OCI-LY7 (cell line): ENCODE measurements around the gene POLR2F. TPM values are rescaled to one million over a fixed set of nuclear protein-coding genes. Genes with fewer than 3 reads are reported as not detected.

Experiments used
- BruUV-seq: library from RNA; stranded (reverse); fragments of 400-500 nt; replicated peaks from 2 replicates; lab custom pipeline; 2021; lab: Mats Ljungman, UMichigan
- CTCF ChIA-PET: fragments of 300-600 bp; sonication (Branson Sonifier 250); formaldehyde crosslinking; loops from one replicate; lab custom pipeline; 2022; ENCODE audit warnings: antibody characterized with exemption; ENCODE audit not compliant: unreplicated experiment; lab: Charles Lee
- POLR2A ChIA-PET: fragments of 300-600 bp; sonication (Branson Sonifier 250); formaldehyde crosslinking; loops from one replicate; lab custom pipeline; 2022; ENCODE audit warnings: antibody characterized with exemption; lab: Charles Lee
- DNase-seq: peaks from one replicate; pipeline ENCODE4 v3.0.0-alpha.2; 2015; ENCODE audit warnings: low spot score
- H2AFZ ChIP-seq: fragments of 200-600 bp; sonication (generic), shearing (Covaris generic); 2 replicates; pipeline ENCODE4 v1.6.1; 2014; ENCODE audit warnings: mild to moderate bottlenecking, antibody characterized with exemption, low read length, moderate library complexity
- H3K27ac ChIP-seq: fragments of 200-600 bp; sonication (generic); 2 replicates; pipeline ENCODE4 v1.5.1; 2014; ENCODE audit warnings: mixed run types, low read depth, mild to moderate bottlenecking, moderate library complexity, low read length, inconsistent platforms; ENCODE audit not compliant: poor library complexity, severe bottlenecking
- H3K36me3 ChIP-seq: fragments of 200-600 bp; sonication (generic); 2 replicates; pipeline ENCODE4 v1.6.1; 2014; ENCODE audit warnings: mild to moderate bottlenecking, antibody characterized with exemption, low read length, moderate library complexity, mixed read lengths; ENCODE audit not compliant: insufficient read depth
- H3K4me1 ChIP-seq: fragments of 200-600 bp; sonication (generic); 2 replicates; pipeline ENCODE4 v1.5.1; 2014; ENCODE audit warnings: mild to moderate bottlenecking, low read length; ENCODE audit not compliant: insufficient read depth, poor library complexity, severe bottlenecking
- H3K4me2 ChIP-seq: fragments of 200-600 bp; sonication (generic); 2 replicates; pipeline ENCODE4 v1.6.1; 2014; ENCODE audit warnings: mild to moderate bottlenecking, low read length
- H3K4me3 ChIP-seq: fragments of 200-600 bp; sonication (generic); 2 replicates; pipeline ENCODE4 v1.5.1; 2014; ENCODE audit warnings: mild to moderate bottlenecking, low read depth, low read length; ENCODE audit not compliant: poor library complexity, severe bottlenecking
- H3K79me2 ChIP-seq: fragments of 200-600 bp; sonication (generic); 2 replicates; pipeline ENCODE4 v1.6.1; 2016; ENCODE audit warnings: low read depth, mild to moderate bottlenecking, low read length, moderate library complexity, mixed read lengths; ENCODE audit not compliant: insufficient read depth
- H3K9me2 ChIP-seq: fragments of 200-600 bp; sonication (generic); 2 replicates; pipeline ENCODE4 v1.6.1; 2016; ENCODE audit warnings: mild to moderate bottlenecking, low read length, mixed read lengths; ENCODE audit not compliant: insufficient read depth
- H3K9me3 ChIP-seq: fragments of 200-600 bp; sonication (generic); 2 replicates; pipeline ENCODE4 v1.6.1; 2014; ENCODE audit warnings: mild to moderate bottlenecking, mixed run types, low read length, mixed read lengths
- H4K20me1 ChIP-seq: fragments of 200-600 bp; sonication (generic); 2 replicates; pipeline ENCODE4 v1.6.1; 2014; ENCODE audit warnings: mild to moderate bottlenecking, antibody characterized with exemption, low read length, moderate library complexity, mixed read lengths; ENCODE audit not compliant: insufficient read depth
- EZH2phosphoT487 ChIP-seq: fragments of 200-600 bp; sonication (generic); IDR thresholded peaks from 2 replicates; pipeline ENCODE4 v1.6.1; 2018; ENCODE audit warnings: low read depth, borderline replicate concordance, mild to moderate bottlenecking, mixed run types, antibody characterized with exemption, low read length, moderate library complexity, mixed read lengths
- intact Hi-C: fragments of 100-400 bp; cut with micrococcal nuclease; formaldehyde crosslinking; loops from one replicate; pipeline ENCODE4 v1.10.0; 2022; ENCODE audit not compliant: unreplicated experiment
- total RNA-seq, 2 experiments: library from RNA; depleted of rRNA in 1 of 2; stranded (reverse); fragments of >200 nt in 1 of 2; shearing (Covaris generic) in 1 of 2; gene quantifications; 2 replicates each; pipeline ENCODE4 v1.2.3, GENCODE V29; 2014 to 2022
- TF ChIP-seq, protein P1 (sequence below): fragments of 200-600 bp; sonication (generic); conservative IDR thresholded peaks from 2 replicates; pipeline ENCODE4 v1.5.1; 2014; ENCODE audit warnings: mild to moderate bottlenecking, antibody characterized with exemption, low read length, moderate library complexity, mixed read lengths

POLR2F gene
- total RNA-seq, 2 experiments from 2014 or later: 71.2 to 85.9 TPM

DNA sequence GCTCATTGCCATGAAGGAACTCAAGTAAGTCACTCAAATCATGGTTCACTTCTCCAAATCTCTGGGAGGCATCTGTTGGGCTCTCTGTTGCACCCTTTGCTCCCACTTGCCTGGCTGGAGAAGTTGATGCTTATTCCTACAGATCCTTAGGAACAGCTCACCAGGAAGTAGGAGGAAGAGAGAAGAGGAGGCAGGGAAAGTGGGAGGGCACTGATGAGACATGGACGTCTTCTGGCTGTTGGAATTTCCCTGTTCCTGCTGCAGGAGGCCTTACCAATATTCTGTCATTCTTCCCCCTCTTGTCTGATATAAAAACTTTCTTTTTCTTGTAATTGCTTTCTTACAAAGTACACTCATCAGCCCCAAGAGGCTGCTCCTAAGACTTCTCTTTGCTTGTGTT is 13.6 kb downstream of the POLR2F start:
- Histone ChIP-seq H2AFZ (no peak overlapping the region), H3K9me3 (no peaks in the 10 kb centered on the region), H3K27ac (no peak overlapping the region), H3K79me2 (no peaks in the 10 kb centered on the region), H3K4me2 (no peak overlapping the region), H3K4me1 (no peaks in the 10 kb centered on the region), H4K20me1 (no peaks in the 10 kb centered on the region), H3K4me3 (no peak overlapping the region), H3K36me3 (peaks cover 59% of the 10 kb centered on the region), H3K9me2 (no peaks in the 10 kb centered on the region)
- BruUV-seq: no TSS peak
- intact Hi-C loops: no loop called here
- DNase-seq: no peak
- TF ChIP-seq, protein P1, sequence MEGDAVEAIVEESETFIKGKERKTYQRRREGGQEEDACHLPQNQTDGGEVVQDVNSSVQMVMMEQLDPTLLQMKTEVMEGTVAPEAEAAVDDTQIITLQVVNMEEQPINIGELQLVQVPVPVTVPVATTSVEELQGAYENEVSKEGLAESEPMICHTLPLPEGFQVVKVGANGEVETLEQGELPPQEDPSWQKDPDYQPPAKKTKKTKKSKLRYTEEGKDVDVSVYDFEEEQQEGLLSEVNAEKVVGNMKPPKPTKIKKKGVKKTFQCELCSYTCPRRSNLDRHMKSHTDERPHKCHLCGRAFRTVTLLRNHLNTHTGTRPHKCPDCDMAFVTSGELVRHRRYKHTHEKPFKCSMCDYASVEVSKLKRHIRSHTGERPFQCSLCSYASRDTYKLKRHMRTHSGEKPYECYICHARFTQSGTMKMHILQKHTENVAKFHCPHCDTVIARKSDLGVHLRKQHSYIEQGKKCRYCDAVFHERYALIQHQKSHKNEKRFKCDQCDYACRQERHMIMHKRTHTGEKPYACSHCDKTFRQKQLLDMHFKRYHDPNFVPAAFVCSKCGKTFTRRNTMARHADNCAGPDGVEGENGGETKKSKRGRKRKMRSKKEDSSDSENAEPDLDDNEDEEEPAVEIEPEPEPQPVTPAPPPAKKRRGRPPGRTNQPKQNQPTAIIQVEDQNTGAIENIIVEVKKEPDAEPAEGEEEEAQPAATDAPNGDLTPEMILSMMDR: no peak
- TF ChIP-seq EZH2phosphoT487: no peak
- ChIA-PET CTCF (no interaction called here), POLR2A (interaction anchor here (1.2 kb wide), 1 partner anchor 13 kb away, joined by 3 read pairs; no protein-coding TSS in a partner anchor)

- intact Hi-C loops: no loop called here
- peaks cover 56% of the 10 kb centered on the region for H3K36me3 ChIP-seq
- no peaks in the 10 kb centered on the region for H3K4me1 ChIP-seq
- H3K79me2 ChIP-seq: no peaks in the 10 kb centered on the region
- H3K9me3 ChIP-seq: no peaks in the 10 kb centered on the region
- no peak for DNase-seq
- no peaks in the 10 kb centered on the region for H3K9me2 ChIP-seq
- H4K20me1 ChIP-seq: no peaks in the 10 kb centered on the region
- no peak overlapping the region for H3K27ac ChIP-seq
- no peak overlapping the region for H2AFZ ChIP-seq
- H3K4me2 ChIP-seq: no peak overlapping the region
- H3K4me3 ChIP-seq: no peak overlapping the region
- BruUV-seq: no TSS peak
- TF ChIP-seq, protein P1: no peak
- TF ChIP-seq EZH2phosphoT487: no peak
- CTCF ChIA-PET: no interaction called here
- POLR2A ChIA-PET: interaction anchor here (0.5 to 1.2 kb wide), 2 partner anchors 13 to 161 kb away, joined by 3 read pairs; no protein-coding TSS in a partner anchor
Observed at GRCh38 chr22:37967637-37968451, 14.3 kb downstream of the POLR2F start.
